Mucosa of gallbladder (tissue), 1 donor: ENCODE data around the gene AIPL1. TPM values are rescaled to one million over a fixed set of nuclear protein-coding genes. Genes with fewer than 3 reads are reported as not detected.
A peak's percentile ranks its signal among the peaks of the same experiment; 100 is the strongest.

Experiments
- DNase-seq: peaks from one replicate; pipeline ENCODE4 v3.0.0-alpha.2; 2020; ENCODE audit warnings: low spot score
- total RNA-seq: library from RNA; stranded (reverse); gene quantifications from one replicate; pipeline ENCODE4 v1.2.1, GENCODE V29; 2021
- donor health status: DM: no; HTN: no; CAD: no.

AIPL1 gene
- total RNA-seq, 1 donor from 2014 or later, result not detected

DNA sequence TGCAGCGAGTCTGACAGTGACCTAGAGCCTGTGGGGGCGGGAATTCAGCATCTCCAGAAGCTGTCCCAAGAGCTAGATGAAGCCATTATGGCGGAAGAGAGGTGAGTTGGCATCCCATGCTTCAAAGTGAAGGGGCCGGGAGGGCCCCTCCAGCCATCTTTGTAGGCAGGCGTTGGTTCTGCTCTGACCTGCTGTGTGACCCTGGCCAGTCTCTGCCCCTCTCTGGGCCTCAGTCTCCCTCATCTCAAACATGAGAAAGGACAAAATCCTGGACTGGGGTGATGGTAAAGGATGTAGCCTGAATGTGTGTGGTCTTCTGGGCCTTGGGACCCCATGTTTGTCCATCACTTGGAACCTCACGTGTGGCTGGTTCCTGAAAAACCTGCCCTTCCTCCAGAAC, 14.4 kb upstream of the AIPL1 start:
- DNase-seq, result no peak

DNA sequence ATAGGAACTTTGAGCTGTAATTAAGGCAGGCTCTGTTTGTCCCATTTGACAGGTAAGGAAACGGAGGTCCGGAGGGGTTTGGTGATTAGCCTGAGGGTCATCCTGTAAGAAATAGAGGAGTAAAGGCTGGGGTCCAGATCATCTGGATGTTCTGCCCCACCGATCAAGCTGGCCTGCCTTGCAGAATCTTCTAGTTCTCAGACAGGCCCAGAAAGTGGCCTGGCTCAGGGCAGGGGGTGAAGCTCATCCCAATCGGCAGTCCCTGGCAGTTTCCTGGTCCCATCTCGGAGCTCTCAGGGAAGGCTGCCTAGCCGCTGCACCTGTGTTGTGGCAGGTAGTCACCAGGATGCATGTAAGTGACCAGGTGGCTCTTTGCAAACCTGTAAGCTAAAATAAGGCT, 13.6 kb upstream of the AIPL1 start:
- no peak for DNase-seq

DNA sequence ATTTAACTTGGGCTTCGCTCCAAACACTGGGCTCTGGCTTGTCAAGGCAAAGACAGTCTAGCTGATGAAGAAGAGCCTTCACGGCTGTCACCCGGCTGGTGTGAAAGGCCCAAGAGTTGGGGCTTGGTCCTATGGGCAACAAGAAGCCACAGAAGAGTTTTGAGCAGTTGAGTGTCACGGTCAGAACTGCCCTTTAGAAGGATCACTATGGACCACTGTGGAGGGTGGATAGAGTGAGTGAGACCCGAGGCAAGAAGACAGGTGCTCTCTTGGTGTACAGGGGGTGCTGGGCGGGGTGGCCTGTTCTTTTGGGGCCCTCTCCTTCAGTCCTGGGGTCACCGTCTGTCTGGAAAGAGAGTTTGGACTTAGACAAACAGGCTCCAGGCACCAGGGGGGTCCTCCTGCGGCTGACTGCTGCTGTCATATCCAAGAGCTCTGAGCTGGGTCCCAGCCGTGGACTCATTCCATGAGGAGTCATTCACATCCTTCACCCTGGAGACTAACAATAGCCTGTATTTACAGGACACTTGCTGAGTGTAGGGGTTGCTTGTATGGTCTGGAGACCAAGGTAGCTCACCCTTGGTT, 11.7 kb upstream of the AIPL1 start:
- no peak for DNase-seq

GRCh38 chr17:6444571-6445335, 9.8 kb upstream of the AIPL1 start:
- DNase-seq, result no peak

GRCh38 chr17:6443692-6444570, 9.0 kb upstream of the AIPL1 start, which contains the start of gene PIMREG:
PIMREG (plus strand) TSS chr17:6444455; CDS start chr17:6445111, 656 bp downstream.
- DNase-seq, result peak; percentile 95

- no peak for DNase-seq
Measured at GRCh38 chr17:6442775-6443174, 7.9 kb upstream of the AIPL1 start.

DNA sequence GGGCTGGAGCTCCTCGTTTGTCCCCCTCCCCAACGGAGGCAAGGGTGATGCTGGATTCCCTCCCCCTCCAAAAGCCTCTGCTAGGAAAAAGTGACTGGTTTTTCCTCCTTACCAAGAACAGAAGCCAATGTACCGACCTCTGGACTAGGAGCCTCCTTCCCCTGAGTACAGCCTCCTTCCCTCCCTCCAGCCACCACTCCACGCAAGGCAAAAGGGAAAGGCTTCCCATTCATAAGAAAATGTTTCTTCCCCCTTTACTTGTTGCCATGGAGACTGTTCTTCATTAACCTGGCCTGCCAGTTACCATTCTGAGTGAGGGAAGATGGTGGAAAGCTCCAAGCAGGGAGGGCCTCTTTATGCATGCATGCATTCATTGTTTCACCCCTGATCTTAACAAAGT, 5.0 kb upstream of the AIPL1 start:
- no peak for DNase-seq

GRCh38 chr17:6437956-6438355, 3.0 kb upstream of the AIPL1 start:
- DNase-seq, result no peak

GRCh38 chr17:6437466-6437865, 2.5 kb upstream of the AIPL1 start:
- DNase-seq, result no peak

DNA sequence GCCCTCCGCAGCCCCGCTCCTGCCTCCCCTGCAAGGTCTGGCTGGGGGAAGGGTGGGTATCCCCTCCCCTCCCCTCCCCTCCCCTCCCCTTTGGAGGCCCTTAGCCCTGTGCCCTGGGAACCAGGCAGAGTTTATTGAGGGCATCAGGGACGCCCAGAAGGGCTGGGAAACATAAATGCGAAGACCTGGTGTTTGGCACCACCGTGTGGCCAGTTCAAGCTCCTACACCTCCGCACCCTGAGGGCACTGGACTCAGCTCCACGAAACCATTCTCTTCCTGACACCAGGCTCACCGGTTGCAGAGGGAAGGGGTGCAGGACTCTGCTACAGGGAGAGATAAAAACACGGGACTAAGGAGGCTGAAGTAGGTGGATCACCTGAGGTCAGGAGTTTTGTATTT, 1.0 kb upstream of the AIPL1 start:
- DNase-seq, result peak; percentile 57

DNA sequence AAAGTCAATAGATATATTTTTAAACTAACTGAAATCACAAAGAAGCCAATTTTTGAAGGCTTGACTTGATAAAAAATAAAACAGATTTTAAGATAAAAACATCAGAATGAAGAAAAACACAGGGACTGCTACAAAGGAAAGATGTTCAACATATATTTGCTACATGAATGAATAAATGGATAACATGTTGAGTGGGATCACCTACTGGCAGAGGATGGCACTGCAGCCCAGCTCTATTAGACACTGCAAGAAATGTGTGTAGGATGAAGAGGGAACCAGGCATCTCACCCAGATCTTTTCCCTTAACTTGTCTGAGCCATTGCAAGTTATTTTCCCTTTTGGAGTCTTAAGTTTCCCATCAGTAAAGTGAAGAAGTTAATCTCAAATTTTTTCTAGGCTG, 4.2 kb downstream of the AIPL1 start:
- no peak for DNase-seq

- DNase-seq, result no peak
Measured at GRCh38 chr17:6429266-6429665, 5.7 kb downstream of the AIPL1 start.

GRCh38 chr17:6428207-6428965, 6.5 kb downstream of the AIPL1 start:
- DNase-seq, result no peak

DNA sequence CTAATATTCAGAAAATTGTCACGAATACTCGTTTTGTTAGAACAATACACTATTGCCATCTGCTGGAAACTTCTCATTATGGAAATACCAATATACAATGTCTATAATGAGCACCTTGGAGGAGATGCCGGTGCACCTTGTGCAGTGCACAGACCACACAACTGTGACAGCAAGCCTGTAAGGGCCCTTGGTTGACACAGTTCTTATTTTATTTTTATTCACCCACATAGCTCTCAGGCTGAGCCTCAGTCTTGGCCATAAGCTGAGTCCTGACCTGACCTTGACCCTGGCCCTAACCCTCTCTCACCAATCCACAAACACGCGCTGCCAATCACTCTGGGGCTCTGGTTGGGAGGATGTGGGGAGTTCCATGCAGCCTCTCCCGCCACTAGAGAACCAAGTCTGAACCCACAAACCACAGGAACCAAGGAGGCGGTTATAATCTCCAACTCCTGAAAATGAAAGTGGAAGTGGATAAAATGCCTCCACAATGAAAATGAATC, 7.6 kb downstream of the AIPL1 start:
- no peak for DNase-seq

DNA sequence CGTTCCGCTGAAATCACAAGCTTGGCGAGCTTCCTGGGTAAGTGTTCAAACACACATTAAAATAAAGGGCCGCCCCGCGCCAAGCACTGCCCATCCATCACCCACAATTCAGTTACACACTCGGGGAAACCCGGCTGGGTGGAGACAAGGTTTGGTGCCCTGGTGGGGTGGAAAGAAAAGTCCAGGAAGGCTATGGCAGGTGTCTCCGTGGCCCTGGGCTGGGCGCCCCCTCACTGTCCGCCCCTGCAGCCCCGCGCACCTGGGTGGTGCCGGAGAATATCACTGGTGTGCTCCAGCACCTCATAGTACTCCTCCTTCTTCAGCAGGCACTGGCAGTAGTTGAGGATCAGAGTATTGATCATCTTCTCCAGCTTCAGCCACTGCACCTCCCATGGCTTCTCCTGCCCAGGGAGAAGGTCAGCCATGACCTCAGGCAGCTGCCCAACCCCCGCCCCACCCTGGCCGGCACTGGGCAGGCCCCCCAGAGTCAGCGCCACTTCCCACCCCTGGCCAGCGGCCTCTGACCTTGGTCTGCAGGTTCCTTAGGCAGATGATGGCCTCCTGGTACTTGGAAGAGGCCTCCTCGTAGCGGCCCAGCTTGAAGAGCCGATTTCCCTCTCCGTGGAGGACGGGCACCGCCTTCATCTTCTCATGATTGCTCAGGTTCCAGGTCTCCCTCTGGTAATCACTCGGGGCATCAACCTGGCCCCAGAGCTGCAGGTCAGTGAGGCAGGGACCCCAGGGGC, 8.4 kb downstream of the AIPL1 start:
- DNase-seq, result no peak

- no peak for DNase-seq
Measured at GRCh38 chr17:6425407-6425806, 9.5 kb downstream of the AIPL1 start.

GRCh38 chr17:6423931-6424330, 11.0 kb downstream of the AIPL1 start:
- DNase-seq, result no peak

DNA sequence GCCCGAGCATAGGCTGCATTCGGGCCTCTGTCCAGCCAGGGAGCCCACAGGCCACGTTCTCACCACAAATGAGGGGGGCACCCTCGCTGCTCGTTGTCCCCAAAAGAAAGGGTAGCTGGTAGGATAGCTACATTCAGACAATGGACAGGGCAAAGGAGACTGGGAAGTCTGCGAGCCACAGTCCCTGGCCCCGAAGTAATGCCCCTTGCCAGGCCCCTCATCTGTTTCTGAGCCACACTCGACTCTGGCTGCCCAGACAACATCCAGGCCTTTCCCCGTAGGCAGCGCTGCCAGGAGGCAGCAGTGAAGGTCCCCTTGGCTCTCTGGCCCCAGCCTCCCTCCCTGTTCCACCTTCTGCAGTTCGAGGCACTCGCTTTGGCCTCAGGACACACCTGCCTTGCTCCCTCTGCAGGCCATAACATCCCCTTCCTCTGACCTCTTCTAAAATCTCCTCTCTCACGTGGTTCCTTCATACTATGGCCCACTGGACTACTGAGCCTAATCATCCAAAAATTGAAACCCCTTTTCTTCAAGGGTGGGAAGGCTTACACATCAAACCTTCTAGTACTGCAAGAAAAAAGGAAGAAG, 12.2 kb downstream of the AIPL1 start:
- no peak for DNase-seq

DNA sequence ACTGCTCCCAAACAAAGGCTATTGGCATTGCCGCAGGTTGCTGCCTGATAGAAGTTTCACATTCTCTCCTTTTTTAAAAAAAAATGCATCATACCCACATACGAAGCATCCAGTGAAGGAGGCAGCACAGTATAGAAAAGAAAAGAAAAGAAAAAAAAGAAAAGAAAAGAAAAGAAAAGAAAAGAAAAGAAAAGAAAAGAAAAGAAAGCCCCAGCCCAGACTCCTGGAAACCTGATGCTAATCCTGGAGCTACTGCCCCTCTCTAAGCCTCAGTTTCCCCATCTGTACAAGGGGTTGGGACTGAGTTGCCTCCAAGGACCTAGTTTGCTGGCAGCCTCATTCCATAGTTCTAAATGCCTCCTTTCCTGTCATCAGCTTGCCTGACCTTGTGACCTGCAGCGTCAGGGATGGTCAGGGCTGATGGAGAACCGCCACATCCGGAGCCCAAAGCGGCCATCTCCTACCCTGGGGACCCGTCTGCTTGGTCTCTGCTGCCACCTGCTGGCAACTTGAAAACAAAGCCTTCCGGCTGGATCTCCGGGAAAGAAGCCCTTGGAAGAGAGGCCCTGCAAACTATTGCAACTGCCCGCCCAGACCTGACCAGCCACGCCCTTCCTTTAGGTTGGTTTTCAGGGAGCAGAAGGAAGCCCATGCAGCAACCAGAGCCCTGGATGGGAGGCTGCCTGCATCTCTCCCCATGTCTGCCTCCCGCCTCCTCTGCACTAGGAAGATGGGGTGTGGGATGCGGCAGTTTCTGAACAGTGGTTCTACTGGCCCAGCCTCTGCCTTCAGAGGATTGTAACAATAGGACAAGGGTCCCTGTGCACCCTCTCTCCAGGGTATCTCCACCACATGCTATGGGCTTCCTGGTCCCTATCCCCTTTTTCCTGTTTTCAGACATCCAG, 13.0 kb downstream of the AIPL1 start:
- peak; percentile 79 for DNase-seq
